GM04504 (cell line): Measurements from ENCODE around the gene LHFPL6.

Source experiments
- DNase-seq: peaks from one replicate; pipeline ENCODE4 v3.0.0-alpha.2; 2012; ENCODE audit warnings: low read depth

Gene LHFPL6

GRCh38 chr13:39554371-39554770 lies 48.6 kb downstream of the LHFPL6 start:
- no peak for DNase-seq

- DNase-seq = no peak
Measured at GRCh38 chr13:39552246-39552645, 50.7 kb downstream of the LHFPL6 start.

GRCh38 chr13:39550931-39551330 lies 52.1 kb downstream of the LHFPL6 start:
- DNase-seq = no peak

- DNase-seq = no peak
Measured at GRCh38 chr13:39547108-39547507, 55.9 kb downstream of the LHFPL6 start.

- no peak for DNase-seq
Measured at GRCh38 chr13:39542361-39542760, 60.6 kb downstream of the LHFPL6 start.

GRCh38 chr13:39540929-39541605 lies 61.9 kb downstream of the LHFPL6 start:
- no peak for DNase-seq

- no peak for DNase-seq
Measured at GRCh38 chr13:39538816-39539790, 63.9 kb downstream of the LHFPL6 start.

GRCh38 chr13:39536906-39537305 lies 66.1 kb downstream of the LHFPL6 start:
- no peak for DNase-seq

- no peak for DNase-seq
Measured at GRCh38 chr13:39536274-39536673, 66.7 kb downstream of the LHFPL6 start.

- DNase-seq = no peak
Measured at GRCh38 chr13:39533651-39534150, 69.3 kb downstream of the LHFPL6 start.

- no peak for DNase-seq
Measured at GRCh38 chr13:39531646-39532045, 71.3 kb downstream of the LHFPL6 start.

- DNase-seq = no peak
Measured at GRCh38 chr13:39530916-39531315, 72.1 kb downstream of the LHFPL6 start.

GRCh38 chr13:39528661-39528980 lies 74.4 kb downstream of the LHFPL6 start:
- no peak for DNase-seq

- peak; percentile 76 for DNase-seq
Measured at GRCh38 chr13:39527961-39528660, 74.9 kb downstream of the LHFPL6 start.

GRCh38 chr13:39527301-39527700 lies 75.7 kb downstream of the LHFPL6 start:
- DNase-seq = no peak

GRCh38 chr13:39526499-39526898 lies 76.5 kb downstream of the LHFPL6 start:
- no peak for DNase-seq

- no peak for DNase-seq
Measured at GRCh38 chr13:39525506-39525905, 77.5 kb downstream of the LHFPL6 start.

- DNase-seq = no peak
Measured at GRCh38 chr13:39524795-39525194, 78.2 kb downstream of the LHFPL6 start.

- no peak for DNase-seq
Measured at GRCh38 chr13:39522329-39522728, 80.7 kb downstream of the LHFPL6 start.

GRCh38 chr13:39521701-39522100 lies 81.3 kb downstream of the LHFPL6 start:
- no peak for DNase-seq

GRCh38 chr13:39516096-39516495 lies 86.9 kb downstream of the LHFPL6 start:
- no peak for DNase-seq

- no peak for DNase-seq
Measured at GRCh38 chr13:39515224-39515714, 87.7 kb downstream of the LHFPL6 start.
